ENCODE results near the gene ALG5.

The ALG5 gene

GRCh38 chr13:36915896-36916640, 83.1 kb downstream of the ALG5 start:
- DNase-seq (ENCODE audit: low spot score): peak; percentile 49

GRCh38 chr13:36915106-36915505, 84.0 kb downstream of the ALG5 start:
- no peak for DNase-seq (ENCODE audit: low spot score)

- DNase-seq (ENCODE audit: low spot score): no peak
Measured at GRCh38 chr13:36914648-36915047, 84.5 kb downstream of the ALG5 start.

- DNase-seq (ENCODE audit: low spot score): no peak
Measured at GRCh38 chr13:36913463-36913862, 85.7 kb downstream of the ALG5 start.

- DNase-seq (ENCODE audit: low spot score): no peak
Measured at GRCh38 chr13:36912973-36913372, 86.2 kb downstream of the ALG5 start.

GRCh38 chr13:36912369-36912768, 86.8 kb downstream of the ALG5 start:
- no peak for DNase-seq (ENCODE audit: low spot score)

- no peak for DNase-seq (ENCODE audit: low spot score)
Measured at GRCh38 chr13:36910545-36910944, 88.6 kb downstream of the ALG5 start.

GRCh38 chr13:36907821-36908220, 91.3 kb downstream of the ALG5 start:
- DNase-seq (ENCODE audit: low spot score): no peak

- no peak for DNase-seq (ENCODE audit: low spot score)
Measured at GRCh38 chr13:36907266-36907665, 91.9 kb downstream of the ALG5 start.

- no peak for DNase-seq (ENCODE audit: low spot score)
Measured at GRCh38 chr13:36905944-36906343, 93.2 kb downstream of the ALG5 start.

GRCh38 chr13:36903925-36904595, 95.1 kb downstream of the ALG5 start:
- DNase-seq (ENCODE audit: low spot score): no peak

Data from SK-N-DZ (cell line).